ENCODE results near the gene WDR91.
"Not testable (repeated sequence)": the region's sequence is repeated elsewhere in the genome, so short reads cannot be mapped to it uniquely, and the experiment has no call there.

Gene WDR91

GRCh38 chr7:135211179-135211945 lies at the start of gene WDR91:
WDR91 (minus strand) TSS chr7:135211526; CDS start chr7:135211502, 24 bp downstream.
- peak; percentile 15 for DNase-seq (ENCODE audit: low read depth)

DNA sequence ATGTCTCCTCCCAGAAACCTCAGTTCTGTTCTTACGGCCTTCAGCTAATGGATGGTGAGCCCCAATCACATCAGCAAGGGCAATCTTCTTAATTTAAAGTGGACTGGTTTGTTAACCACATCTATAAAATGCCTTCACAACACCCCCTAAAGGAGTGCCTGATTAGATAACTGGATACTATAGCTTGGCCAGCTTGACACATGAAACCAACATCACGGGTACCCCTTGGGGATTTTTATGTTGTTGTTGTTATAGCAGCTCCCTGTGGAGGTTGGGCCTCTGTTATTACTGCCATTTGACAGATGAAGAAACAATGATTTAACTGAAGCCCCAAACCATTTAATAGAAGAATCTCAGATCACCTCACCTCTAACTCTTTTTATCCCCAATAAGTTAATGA lies 49.1 kb upstream of the WDR91 start:
- no peak for DNase-seq (ENCODE audit: low read depth)

GRCh38 chr7:135259702-135260101 lies 48.4 kb upstream of the WDR91 start:
- no peak for DNase-seq (ENCODE audit: low read depth)

DNA sequence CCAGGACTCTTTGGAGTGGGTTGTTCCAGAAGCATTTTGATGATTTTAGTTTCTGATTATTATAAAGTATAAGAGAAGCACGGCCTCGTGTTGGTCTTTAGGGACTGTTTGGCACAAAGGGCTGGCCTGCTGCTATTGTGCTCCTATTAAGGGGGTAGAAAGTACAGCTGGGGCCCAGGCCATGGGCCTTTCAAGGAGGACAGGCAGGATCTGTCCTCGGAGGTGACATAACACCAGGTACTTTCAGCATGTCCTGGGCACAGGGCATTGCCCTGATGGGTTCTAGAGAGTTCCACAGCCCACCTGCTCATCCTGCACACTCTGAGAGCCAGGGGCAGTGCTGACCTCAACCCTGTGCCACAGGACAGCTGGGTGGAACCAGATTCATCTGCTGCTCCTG lies 47.3 kb upstream of the WDR91 start:
- DNase-seq (ENCODE audit: low read depth), result no peak

GRCh38 chr7:135257790-135258189 lies 46.5 kb upstream of the WDR91 start:
- no peak for DNase-seq (ENCODE audit: low read depth)

DNA sequence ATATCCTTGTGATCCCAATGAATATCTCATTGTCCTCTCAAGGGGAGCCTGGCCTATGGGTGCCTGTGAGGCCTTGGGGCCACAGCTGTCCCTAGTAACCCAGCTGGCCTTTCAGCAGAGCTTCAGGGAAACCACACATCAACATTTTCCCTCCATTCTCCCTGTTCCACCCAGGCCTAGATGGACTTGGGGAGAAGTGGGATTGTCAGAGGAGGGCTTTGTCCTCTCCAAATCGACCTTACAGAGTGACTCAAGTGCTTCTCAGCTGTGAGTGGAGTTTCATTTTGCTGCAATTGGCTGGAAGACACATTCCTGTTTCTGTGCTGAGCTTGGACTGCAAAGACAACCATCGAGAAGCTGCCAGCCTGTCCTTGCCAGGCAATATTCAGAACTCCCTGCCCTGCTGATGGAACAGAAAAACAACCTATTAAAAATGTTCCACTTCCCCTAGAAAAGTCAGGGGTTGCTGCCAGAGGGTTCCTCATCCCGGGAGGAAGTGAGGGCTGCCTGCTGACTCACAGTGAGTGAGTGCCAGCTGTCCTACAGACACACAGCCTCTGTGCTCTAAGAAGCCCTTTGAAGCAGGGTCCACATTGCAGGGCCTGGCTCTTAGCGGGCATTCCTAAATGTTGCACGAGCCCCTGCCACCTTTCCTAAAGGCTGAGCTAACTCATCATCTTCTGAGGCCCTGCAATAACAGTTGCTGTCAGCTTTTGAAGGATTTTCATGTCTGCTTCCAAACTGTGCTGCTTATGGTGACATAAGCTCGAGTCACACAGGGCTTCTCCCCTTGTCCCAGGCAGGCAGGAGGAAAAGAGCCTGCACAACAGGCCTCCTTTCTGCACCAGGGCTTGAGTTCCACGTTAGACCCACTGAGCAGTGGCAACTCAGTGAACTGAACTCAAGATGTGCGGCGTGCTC lies 42.8 kb upstream of the WDR91 start:
- peak; percentile 48 for DNase-seq (ENCODE audit: low read depth)

GRCh38 chr7:135251496-135252391 lies 40.4 kb upstream of the WDR91 start:
- DNase-seq (ENCODE audit: low read depth), result no peak

- no peak for DNase-seq (ENCODE audit: low read depth)
These were observed 37.2 kb upstream of the WDR91 start for GRCh38 chr7:135248546-135248945.

DNA sequence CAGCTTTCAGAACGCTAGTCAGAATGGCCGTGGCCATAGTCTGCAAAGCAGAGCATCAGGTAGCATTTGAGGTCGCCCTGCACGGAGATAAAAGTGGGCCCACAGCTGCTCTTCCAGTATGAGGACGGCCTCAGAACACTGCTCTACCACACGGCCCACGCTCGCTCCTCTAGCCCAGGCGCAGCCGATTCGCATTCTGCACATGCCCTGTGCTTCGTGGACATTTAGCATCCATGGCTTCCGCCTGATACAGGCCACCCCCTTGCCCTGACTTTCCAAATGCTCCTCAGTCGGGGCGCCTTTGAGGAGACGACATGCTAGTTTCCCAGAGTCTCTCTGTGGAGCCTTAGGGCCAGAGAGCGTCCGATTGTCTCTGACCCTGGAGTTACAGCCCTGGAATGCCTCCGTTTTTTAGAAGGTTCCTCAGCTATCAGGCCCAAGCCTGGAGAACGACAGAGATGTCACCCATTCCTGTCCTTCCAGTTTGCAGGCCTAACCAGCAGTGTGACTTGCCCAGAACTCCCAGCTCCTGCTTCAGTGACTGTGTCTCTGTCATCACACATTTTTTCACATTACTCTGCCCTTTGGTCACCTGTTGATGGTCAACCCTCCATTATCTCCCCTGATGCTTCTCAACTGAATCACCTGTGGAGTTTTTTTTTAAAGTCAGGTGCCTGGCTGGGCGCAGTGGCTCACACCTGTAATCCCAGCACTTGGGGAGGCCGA lies 36.6 kb upstream of the WDR91 start:
- no peak for DNase-seq (ENCODE audit: low read depth)

DNA sequence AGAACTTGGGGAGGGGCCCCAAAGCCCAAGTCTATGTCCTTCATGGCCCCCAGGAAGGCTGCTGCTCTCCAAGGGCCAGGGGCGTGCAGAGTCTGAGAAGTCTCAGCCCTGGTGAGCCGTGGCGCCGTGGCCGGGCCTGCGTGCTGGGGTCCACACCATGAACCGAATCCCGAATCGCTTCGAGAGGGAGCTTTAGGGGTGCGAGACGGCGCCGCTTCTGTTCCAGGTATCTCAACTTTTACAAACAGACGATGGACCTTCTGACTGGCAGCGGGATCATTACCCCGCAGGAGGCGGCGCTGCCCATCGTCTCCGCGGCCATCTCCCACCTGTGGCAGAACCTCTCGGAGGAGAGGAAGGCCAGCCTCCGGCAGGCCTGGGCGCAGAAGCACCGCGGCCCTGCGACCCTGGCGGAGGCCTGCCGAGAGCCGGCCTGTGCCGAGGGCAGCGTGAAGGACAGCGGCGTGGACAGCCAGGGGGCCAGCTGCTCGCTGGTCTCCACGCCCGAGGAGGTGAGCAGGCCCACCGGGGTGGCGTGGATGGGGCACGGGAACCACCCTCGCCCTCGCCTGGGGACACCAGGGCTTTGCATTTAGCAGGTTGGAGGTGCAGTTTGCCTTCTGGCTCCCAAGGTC lies 35.0 kb upstream of the WDR91 start:
- DNase-seq (ENCODE audit: low read depth), result no peak

- no peak for DNase-seq (ENCODE audit: low read depth)
These were observed 34.2 kb upstream of the WDR91 start for GRCh38 chr7:135245226-135246190.

DNA sequence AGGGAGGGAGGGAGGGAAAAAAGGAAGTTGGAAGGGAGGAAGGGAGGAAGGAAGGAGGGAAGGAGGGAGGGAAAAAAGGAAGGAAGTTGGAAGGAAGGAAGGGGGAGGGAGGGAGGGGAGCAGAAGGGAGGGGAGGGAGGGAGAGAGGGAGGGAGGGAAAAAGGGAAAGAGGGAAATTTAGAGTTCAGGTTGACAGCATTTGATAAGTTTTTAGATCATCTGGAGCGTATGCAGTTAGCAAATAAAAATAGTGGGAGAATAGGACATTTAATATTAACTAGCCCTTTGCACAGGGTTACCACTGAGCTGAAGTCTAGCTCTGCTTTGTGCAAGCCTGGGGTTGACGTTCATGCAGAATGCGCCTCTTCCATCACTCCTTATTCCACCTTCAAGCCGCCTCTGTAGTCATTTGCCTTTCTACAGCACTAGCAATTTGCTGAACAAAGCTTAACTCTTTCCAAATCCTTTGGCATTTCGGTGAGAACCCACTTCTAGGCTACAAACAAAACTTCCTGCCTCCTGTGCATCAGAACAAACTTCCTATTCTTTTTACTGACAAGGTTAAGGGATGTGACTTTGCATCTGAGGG lies 30.9 kb upstream of the WDR91 start:
- no peak for DNase-seq (ENCODE audit: low read depth)

DNA sequence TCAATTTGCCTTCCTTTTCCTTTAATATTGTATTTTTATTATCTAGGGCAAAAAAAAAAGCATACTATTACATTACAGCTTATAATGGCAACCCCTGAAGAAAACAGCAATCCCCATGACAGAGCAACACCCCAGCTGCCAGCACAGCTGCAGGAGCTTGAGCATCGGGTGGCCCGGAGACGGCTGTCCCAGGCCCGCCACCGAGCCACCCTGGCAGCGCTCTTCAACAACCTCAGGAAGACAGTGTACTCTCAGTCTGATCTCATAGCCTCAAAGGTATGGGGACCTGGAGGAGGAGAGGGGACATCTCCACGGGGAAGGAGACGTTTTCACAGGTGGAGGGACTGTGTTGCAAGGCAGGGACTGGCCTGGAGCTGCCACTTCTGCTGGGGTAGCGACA lies 29.1 kb upstream of the WDR91 start:
- DNase-seq (ENCODE audit: low read depth), result no peak

- no peak for DNase-seq (ENCODE audit: low read depth)
These were observed 27.9 kb upstream of the WDR91 start for GRCh38 chr7:135239263-135239662.

GRCh38 chr7:135238112-135238744 lies 26.9 kb upstream of the WDR91 start:
- DNase-seq (ENCODE audit: low read depth), result no peak

DNA sequence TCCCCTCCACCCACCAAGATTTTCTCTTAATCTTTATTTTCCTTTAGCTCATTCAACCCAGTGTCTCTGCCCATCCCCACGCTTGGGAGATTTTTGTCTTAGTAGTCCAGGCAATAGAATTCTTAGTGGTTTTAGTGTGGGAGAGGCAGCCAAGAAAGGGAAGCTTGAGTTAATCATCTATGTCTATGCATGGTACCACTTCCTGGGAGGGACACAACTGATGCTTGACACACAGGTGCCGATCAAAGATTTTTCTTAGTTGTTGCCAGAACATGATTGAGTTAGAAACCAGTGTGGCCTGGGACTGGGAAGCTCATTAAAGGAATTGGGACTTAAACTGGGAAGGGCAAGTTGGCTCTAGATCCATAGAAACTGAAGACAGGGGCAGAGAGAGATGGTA lies 25.4 kb upstream of the WDR91 start:
- DNase-seq (ENCODE audit: low read depth), result no peak

DNA sequence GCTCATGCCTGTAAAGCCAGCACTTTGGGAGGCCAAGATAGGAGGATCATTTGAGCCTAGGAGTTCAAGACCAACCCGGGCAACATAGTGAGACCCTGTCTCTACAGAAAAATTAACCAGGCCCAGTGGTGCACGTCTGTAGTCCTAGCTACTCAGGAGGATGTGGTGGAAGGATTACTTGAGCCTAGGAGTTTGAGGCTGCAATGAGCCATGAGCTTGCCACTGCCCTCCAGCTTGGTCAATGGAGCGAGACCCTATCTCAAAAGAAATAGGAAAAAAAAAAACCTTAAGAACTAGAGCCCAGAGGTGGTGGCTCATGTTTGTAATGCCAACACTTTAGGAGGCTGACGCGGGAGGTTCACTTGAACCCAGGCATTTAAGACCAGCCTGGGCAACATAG lies 24.5 kb upstream of the WDR91 start:
- DNase-seq (ENCODE audit: low read depth), result no peak

GRCh38 chr7:135234727-135235126 lies 23.4 kb upstream of the WDR91 start:
- no peak for DNase-seq (ENCODE audit: low read depth)

GRCh38 chr7:135234095-135234494 lies 22.8 kb upstream of the WDR91 start:
- DNase-seq (ENCODE audit: low read depth), result not testable (repeated sequence)
